Dedifferentiated amniotic fluid mesenchymal stem cell (primary cell): Measurements from ENCODE around the gene IMP3.
A peak's percentile ranks its signal among the peaks of the same experiment; 100 is the strongest.

Experiments
- DNase-seq: peaks from one replicate; pipeline ENCODE4 v3.0.0-alpha.2; 2016; ENCODE audit errors: extremely low spot score

IMP3 gene

DNA sequence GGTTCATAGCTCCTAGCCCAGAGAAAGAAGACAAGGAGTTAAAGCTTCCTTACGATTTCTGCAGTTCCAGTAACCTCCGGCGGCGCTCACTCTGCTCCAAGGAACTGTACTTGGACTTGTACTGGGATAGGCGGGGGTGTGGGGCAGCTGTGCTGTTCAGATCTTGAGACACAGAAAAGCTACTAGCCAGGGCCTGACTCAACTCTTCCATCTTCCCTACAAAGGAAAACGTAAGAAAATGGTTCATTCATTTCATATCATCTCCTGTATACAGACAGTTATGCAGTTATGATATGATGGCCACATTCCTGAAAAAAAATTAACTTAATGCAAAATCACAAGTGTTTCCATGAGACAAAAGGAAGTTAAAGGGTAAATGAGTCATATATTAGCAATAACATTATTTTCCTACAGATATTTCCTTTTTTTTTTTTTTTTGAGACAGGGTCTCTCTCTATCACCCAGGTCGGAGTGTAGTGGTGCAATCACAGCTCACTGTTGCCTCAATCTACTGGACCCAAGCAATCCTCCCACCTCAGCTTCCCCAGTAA, 19.1 kb downstream of the IMP3 start:
- peak; percentile 37 for DNase-seq

DNA sequence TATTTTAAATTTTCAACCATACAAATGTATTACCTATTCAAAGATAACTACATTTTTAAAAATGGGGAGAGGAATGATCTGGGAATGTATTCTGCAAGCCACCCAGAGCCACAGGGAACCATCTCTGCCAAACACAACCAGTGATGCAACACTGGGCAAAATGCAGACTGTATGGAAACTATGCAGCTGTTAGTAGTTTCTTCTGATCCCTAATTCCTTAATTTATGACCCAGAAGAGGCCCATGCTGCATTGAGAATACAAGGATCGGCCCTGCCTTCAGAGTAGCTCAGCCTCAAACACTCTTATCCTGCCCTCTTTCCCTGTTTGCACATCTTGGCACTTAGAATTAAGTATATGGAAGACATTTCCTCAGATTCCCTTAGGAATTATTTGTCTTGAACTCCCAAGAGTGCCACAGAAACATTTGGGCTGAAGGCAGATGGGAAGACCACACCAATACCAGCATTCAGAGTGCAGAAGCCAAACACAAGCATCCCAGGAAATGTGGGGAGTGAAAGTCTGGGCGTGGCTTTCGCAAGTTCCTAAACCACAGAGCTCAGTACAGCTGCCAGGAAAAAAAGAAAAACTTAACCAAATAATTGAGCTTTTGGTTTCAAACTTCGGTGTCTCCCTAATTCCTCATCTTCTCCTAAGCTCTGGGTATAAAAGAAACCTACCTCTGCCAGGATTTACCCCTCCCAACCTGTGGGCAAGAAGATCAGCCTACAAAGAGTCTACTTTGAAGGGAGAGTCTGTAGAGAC, 19.8 kb downstream of the IMP3 start:
- peak; percentile 78 for DNase-seq

DNA sequence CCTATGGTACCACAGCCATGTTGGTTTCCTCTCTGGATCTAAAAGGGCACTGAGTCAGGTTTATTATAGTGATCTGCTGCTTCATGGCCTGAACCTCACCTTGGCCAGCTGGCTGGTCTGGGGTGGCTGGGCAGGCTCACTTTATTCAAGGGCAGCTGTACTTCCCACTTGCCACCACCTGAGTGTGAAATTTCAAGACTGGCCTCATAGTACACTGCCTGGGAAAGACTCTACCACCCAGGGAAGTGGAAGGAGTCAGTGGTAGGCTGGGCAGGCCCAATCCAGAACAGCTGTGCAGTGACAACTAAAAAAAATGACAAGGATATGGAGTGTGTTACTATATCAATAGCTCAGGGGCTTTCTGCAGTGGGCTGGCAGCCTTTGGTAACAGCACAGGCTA, 23.3 kb downstream of the IMP3 start:
- DNase-seq = no peak

DNA sequence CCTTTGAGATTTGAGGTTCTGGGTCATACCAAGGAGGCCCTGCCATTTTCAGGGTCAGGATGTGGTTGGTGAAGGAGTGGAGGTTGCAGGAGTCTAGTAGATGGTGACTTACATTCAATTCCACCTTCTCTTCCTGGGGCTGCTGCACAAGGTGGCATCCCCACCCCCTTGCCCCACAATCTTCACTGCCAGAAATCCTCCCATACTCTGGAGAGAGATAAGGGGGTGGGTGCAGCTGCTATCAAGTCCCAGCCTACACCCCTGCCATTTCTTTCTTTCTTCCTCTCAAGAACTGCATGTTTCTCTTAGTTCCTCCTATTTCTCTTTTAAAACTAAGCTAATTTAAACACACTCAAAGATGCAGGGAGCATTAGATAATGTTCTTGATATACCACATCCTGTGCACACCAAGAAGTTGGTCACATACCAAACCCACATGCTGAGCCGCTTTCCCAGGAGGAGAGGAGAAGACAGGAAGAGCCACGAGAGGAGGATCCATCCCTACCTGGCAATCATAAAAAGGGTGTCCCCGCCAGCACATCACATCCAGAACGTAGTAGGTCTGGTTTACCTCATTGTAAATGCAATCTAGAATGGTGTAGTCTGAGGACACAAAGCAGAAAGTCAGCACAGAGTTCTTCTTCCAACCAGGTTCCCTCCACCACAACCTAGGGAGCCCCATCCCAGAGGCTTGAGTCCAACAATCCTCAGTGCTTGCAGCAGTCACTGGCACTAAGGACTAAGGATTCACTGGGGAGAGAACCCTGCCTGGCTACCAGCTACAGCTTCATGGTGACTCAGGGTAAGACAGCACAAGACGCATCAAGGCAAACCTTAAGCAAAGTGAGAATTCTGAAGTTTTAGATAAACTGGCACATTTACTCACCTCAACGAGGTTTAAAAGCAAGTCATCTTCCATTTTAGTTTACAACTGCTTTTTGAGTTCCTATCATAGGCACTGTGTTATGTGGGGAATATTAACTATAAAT, 33.0 kb downstream of the IMP3 start:
- DNase-seq = no peak

DNA sequence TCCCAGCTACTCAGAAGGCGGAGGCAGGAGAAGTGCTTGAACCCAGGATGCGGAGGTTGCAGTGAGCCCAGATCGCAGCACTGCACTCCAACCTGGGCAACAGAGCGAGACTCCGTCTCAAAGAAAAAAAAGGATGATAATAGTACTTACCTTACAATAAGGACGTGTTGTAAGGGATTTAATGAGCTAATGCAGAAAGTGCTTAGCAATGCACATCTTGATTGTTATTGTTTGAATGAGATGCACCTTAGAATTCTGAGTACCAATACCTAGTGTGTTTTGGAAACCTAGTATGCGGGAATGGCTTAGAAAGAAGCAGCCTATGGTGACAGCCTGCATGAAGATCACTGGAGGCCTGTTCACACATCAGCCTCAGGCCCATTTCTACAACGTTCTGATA, 34.0 kb downstream of the IMP3 start:
- DNase-seq = no peak

DNA sequence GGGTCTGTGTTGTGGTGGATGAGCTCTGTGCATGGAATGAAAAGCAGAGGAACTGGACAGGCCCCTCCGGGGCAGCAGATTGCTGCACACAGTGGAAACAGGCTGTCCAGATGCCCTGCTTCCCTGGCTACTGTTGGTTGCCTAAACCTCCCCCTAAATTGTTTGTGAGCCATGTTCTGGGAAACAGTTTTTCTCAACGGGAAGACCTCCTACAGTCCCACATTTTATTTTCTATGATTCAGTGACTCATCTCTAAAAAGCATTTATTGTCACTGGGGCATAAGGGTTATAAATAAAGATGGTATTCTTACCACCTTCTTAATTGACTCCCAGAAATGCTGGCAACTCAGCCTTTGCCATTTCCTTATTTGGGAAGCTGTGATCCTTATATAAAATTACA, 40.6 kb downstream of the IMP3 start:
- DNase-seq = no peak

DNA sequence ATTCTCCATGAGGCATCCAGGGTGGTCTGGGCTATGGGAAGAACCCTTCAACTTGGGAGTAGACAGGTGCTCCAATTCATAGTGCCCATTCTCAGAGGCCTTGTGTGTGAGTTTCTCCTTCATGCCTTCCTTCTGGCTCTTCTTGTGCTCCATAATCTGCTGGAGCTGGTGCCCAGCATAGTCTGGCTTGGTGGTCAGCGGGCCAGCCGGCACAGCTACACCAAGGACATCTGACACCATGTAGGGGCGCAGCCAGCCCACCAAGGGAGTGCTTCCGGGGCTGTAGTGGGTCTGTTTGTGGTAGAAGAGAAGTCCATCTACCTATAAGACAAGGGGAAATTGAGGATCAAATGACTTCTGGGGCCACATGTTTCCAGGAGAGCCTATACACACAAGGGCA, 41.7 kb downstream of the IMP3 start:
- DNase-seq = no peak

DNA sequence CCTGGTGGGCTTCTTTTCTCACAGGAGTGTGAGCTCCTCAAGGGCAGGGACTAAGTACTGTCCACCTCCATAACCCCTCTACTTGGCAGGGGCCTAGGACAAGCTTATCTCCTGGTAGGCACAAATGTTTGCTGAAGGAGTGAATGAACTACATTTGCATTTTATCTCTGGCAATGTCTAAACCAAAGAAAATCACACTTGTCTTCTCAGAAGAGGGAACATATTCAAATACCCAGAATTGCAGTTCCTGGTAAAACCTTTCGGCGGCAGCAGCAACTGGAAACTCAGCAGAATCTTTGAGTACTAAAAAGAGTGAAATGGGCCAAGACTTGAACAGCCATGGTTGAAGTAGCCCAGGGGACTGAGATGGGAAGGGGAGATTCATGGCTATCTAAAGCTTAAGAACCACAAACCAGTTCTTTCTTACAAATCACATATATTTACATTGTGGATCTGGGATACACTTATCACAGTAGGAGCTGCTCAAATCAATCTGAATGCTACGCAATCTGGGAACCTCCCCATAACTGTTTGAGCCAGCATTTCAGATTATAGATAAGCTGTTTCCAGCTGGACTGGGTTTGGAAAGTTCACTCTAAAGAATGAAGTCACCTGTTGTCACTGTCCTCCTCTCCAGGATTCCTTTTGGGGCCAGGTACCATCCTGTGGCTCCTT, 42.2 kb downstream of the IMP3 start:
- DNase-seq = no peak

DNA sequence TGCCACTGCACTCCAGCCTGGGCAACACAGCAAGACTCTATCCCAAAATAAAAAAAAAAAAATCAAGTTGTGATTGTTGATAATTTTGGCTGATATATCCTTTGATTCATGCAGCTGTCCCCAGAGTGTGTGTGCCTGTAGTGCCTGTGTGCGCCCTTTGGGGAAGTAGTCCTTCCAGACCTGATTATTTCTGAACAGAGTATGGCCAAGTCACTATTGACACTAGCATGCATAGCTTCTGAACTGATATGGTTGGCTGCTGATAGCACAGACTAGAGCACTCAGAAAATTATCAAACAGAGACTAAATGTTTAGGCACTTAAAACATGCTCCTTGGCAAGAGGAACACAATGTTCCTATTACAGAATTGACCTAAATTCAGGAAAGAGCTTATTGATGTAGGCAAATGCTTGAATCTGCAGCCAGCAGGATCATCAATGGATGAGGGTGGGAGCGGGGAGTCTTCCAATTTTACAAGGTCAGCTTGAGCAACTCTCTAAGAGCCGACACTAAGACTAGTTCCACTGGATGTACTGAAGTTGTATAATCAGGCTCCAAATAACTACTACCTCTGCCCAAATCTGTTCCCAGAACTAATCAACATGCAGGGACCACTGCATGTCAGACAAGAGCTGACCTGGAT, 43.2 kb downstream of the IMP3 start:
- no peak for DNase-seq

DNA sequence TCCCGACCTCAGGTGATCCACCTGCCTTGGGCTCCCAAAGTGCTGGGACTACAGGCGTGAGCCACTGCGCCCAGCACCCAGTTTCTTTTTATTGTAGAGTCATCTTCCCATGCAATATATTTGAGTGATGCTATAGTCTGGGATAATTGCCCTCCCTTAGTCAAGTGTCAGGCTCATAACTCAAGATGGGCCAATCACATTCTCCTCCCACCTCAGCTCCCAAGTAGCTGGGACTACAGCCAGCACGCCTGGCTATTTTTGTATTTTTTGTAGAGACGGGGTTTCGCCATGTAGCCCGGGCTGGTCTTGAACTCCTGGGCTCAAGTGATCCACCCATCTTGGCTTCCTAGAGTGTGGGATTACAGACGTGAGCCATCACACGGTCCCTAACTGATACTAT, 45.7 kb downstream of the IMP3 start:
- DNase-seq = no peak

DNA sequence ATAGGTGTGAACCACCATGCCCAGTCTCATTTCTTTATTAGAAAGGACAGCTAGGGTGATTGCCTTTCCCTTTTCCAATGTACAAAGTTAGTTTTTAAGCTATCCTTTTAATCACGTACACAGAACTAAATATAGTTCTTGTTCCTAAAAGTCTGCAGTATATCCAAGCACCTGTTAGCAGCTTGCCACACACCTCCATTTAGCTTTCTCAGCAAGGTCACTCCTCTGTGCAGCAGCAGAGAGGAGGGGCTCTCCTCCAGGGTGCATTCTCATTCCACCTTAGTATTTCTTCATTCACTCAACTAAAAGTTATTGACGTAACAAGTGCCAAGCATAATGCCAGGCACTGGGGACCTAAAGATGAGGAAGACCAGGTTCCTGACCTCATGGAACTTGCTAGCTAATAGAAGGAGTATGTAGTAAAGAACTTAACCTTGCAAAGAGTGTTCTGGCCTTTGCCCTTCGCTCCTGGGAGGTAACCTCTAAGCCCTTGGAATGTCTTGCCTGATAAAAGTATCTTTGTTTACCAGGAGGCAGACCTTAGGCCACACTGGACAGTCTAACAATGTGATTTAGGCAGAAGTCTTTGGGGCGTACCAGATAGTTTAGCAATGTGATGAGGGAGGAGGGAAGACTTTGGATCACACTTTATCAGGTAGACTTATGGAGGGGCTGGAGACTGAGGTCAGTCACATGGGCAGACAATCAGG, 48.2 kb downstream of the IMP3 start:
- DNase-seq = no peak

DNA sequence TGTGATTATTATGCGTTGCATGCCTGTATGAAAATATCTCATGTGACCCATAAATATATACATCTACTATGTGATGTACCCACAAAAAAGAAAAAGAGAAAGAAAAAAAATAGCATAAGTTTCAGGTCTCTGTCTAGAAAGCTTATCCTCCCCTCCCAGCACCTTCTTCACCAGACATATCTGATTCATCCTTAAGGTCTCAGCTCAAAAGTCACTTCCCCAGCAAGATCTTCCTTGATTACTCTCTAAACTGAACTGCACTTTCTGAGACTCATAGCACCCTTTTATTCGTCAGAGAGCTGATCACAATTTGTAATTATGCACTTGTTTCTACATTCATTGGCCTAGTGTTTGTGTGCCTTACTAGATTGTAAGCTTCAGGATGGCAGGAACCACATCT, 49.8 kb downstream of the IMP3 start:
- DNase-seq = no peak
